DMS 273 (cell line): ENCODE results near the gene GCLC.

ENCODE experiments used
- DNase-seq: peaks from one replicate; lab custom pipeline; 2025; ENCODE audit not compliant: unreplicated experiment; lab: John Stamatoyannopoulos, UW

Gene GCLC

GRCh38 chr6:53461041-53461656 lies 83.8 kb downstream of the GCLC start:
- DNase-seq: no peak

DNA sequence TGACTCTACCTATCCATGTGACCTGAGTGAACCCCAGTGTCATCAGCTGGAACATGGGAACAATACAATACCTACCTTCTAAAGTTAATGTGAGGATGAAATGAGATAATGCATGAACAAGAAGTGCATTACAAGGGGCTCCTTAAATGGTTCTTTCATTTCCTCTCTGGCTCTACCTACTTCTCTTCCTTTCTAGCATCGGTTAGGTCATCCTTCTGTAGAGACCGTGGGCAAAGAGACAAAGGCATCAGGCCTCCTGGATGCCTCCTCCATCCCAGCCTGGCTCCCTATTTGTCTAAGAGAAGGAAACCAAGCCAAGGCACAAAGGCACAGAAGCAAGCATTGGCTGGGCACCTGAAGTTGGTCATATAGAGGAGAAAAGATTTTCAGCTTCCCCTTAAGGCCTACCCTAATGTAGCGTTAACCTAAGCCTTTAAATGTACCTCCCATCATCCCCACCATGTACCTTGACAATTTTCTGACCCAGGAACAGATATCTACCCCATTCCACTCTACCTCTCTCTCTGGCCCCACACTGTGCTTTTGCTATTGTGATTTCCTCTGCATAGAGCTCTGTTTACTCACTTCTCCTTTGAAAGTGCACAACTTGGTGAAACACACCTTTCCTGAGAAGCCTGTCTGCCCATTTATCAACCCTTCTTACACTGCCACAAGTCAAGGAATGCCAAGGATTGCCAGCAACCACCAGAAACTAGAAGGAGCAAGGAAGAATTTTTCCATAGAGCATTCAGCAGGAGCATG lies 86.6 kb downstream of the GCLC start:
- DNase-seq: no peak

- DNase-seq: no peak
These were observed 88.1 kb downstream of the GCLC start for GRCh38 chr6:53456809-53457208.

- DNase-seq: no peak
These were observed 89.2 kb downstream of the GCLC start for GRCh38 chr6:53455678-53456077.

DNA sequence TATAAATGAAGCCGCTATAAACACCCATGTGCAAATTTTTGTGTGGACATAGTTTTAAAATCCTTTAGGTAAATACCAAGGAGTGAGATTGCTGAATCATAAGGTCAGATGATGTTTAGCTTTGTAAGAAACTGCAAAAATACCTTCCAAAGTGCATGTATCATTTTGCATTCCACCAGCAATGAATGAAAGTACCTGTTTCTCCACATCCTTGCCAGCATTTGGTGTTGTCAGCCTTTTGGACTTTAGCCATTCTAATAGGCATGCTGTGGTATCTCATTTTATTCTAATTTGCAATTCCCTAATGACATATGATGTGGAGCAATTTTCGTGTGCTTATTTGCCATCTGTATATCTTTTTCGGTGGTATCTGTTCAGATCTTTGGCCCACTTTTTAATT lies 93.7 kb downstream of the GCLC start:
- no peak for DNase-seq

DNA sequence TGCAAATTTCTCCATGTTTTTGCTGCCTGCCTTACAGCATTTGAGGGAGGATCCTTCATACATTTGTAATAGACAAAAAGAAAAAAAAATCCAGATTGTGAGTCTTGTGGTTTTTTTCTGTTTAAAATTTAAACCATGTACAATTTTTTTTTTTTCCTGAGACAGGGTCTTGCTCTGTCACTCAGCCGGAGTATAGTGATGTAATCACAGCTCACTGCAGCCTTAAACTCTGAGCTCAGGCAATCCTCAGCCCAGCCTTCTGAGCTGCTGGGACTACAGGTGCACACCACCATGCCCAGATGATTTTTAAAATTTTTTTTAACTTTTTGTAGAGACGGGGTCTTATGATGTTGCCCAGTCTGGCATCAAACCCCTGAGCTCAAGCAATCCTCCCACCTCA lies 97.0 kb downstream of the GCLC start:
- DNase-seq: no peak
